ENCODE results near the gene TBXA2R. TPM values are rescaled to one million over a fixed set of nuclear protein-coding genes. Genes with fewer than 3 reads are reported as not detected.

TBXA2R gene
- total and polyA plus RNA-seq, 2 experiments from 2014 or later = 0.42 to 0.73 TPM

GRCh38 chr19:3637621-3638020, 30.9 kb upstream of the TBXA2R start:
- Mint-ChIP-seq H3K27me3 (ENCODE audit: insufficient read depth, low read depth, poor library complexity) (peaks cover 5% of the 10 kb centered on the region), H3K4me1 (no peaks in the 10 kb centered on the region), H3K4me3 (no peak overlapping the region), H3K27ac (no peak overlapping the region), H3K36me3 (ENCODE audit: low read depth) (peaks cover 13% of the 10 kb centered on the region), H3K9me3 (no peaks in the 10 kb centered on the region)
- Histone ChIP-seq H3K79me2 (replicated peaks; ENCODE audit: insufficient read depth) (no peaks in the 10 kb centered on the region), H3K4me3 (no peak overlapping the region), H3K36me3 (ENCODE audit: insufficient read depth) (no peaks in the 10 kb centered on the region; the same call in 1 of the 2 replicates), H3F3A (replicated peaks; ENCODE audit: low read depth) (no peaks in the 10 kb centered on the region), H3K4me1 (ENCODE audit: insufficient read depth) (no peaks in the 10 kb centered on the region), H3K4me2 (no peak overlapping the region), H3K27me3 (ENCODE audit: insufficient read depth) (no peaks in the 10 kb centered on the region), H4K20me1 (replicated peaks; ENCODE audit: insufficient read depth) (no peaks in the 10 kb centered on the region), H3K27ac (ENCODE audit: low read depth) (no peak overlapping the region), H3K9me2 (ENCODE audit: insufficient read depth) (no peaks in the 10 kb centered on the region), H2AFZ (no peak overlapping the region)
- DNase-seq (ENCODE audit: low spot score) (no peak), ATAC-seq (no peak)
- TF ChIP-seq CREB1 (CRISPR knock-in tag; IDR thresholded peaks at IDR 0.05; ENCODE audit: low read depth) (no peak), CTCF (conservative IDR thresholded peaks at IDR 0.05; ENCODE audit: low read depth in 2 of 2) (no peak), POLR2AphosphoS5 (IDR thresholded peaks at IDR 0.05; ENCODE audit: low read depth) (no peak), ZNF462 (CRISPR knock-in tag; IDR thresholded peaks at IDR 0.05) (no peak)
- TF ChIP-seq, protein P1, sequence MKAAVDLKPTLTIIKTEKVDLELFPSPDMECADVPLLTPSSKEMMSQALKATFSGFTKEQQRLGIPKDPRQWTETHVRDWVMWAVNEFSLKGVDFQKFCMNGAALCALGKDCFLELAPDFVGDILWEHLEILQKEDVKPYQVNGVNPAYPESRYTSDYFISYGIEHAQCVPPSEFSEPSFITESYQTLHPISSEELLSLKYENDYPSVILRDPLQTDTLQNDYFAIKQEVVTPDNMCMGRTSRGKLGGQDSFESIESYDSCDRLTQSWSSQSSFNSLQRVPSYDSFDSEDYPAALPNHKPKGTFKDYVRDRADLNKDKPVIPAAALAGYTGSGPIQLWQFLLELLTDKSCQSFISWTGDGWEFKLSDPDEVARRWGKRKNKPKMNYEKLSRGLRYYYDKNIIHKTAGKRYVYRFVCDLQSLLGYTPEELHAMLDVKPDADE (IDR thresholded peaks at IDR 0.05) = no peak
- TF ChIP-seq, protein P2, sequence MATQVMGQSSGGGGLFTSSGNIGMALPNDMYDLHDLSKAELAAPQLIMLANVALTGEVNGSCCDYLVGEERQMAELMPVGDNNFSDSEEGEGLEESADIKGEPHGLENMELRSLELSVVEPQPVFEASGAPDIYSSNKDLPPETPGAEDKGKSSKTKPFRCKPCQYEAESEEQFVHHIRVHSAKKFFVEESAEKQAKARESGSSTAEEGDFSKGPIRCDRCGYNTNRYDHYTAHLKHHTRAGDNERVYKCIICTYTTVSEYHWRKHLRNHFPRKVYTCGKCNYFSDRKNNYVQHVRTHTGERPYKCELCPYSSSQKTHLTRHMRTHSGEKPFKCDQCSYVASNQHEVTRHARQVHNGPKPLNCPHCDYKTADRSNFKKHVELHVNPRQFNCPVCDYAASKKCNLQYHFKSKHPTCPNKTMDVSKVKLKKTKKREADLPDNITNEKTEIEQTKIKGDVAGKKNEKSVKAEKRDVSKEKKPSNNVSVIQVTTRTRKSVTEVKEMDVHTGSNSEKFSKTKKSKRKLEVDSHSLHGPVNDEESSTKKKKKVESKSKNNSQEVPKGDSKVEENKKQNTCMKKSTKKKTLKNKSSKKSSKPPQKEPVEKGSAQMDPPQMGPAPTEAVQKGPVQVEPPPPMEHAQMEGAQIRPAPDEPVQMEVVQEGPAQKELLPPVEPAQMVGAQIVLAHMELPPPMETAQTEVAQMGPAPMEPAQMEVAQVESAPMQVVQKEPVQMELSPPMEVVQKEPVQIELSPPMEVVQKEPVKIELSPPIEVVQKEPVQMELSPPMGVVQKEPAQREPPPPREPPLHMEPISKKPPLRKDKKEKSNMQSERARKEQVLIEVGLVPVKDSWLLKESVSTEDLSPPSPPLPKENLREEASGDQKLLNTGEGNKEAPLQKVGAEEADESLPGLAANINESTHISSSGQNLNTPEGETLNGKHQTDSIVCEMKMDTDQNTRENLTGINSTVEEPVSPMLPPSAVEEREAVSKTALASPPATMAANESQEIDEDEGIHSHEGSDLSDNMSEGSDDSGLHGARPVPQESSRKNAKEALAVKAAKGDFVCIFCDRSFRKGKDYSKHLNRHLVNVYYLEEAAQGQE (IDR thresholded peaks at IDR 0.05; ENCODE audit: unreplicated experiment) = no peak

Measured in GM23338 (cell line).